ENCODE measurements around the gene NHS. TPM values are rescaled to one million over a fixed set of nuclear protein-coding genes. Genes with fewer than 3 reads are reported as not detected.

The NHS gene
- total and polyA plus RNA-seq, 2 of the 13 experiments (the other 11 are each of a cell fraction or from before 2014, with no cell fraction given) = 0.02 TPM; not detected in 1

DNA sequence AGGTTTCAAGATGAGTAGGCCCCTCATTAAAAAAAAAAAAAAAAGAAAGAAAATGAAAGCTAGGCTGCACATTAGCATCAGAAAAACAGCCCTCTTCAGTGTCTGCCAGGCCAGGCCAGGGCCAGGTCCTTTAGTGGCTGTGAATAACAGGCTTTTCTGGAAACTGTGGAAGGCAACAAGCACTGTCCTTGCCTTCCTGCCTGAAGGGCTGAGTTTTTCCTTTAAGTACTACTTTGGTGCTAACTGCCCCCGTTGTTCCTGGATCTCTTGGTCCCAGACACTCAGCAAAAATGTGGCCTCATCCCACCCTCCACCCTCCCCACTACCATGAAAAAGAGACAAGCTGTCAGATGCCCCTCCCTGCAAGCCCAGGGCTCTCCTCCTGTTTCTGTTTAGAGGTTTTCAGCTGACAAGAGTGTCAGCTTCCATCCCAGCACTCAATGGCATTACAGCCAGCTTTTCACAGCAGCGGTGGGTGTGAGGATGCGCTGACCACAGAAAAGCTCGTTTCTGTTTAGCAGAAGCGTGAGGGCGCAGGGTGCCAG is 174.2 kb downstream of the NHS start (continued):
- TF ChIP-seq, protein P1, sequence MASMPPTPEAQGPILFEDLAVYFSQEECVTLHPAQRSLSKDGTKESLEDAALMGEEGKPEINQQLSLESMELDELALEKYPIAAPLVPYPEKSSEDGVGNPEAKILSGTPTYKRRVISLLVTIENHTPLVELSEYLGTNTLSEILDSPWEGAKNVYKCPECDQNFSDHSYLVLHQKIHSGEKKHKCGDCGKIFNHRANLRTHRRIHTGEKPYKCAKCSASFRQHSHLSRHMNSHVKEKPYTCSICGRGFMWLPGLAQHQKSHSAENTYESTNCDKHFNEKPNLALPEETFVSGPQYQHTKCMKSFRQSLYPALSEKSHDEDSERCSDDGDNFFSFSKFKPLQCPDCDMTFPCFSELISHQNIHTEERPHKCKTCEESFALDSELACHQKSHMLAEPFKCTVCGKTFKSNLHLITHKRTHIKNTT (CRISPR knock-in tag; IDR thresholded peaks at IDR 0.05) = no peak
- no peak for TF ChIP-seq ZNF138 (CRISPR knock-in tag; IDR thresholded peaks at IDR 0.05; ENCODE audit: low read depth)
- no peak for TF ChIP-seq CBX1 (IDR thresholded peaks at IDR 0.05; ENCODE audit: low read depth)

DNA sequence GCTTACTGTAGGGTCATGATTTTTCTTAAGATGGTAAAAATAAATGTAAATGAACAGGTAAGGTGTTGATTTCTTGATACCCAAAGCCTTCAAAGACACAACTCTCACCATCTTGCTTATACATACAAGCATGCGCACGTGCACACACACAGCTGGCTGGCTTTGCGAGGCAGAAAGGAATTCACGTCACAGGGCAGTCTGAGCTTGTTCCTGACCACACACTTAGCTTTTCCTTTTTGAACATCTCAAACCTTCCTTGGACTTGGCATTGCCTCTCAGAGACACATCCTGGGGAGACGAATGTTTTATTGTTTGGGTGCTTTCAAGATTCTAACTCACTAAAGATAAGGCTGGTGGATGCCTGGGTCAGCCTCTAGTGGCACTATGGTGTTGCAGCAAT is 175.0 kb downstream of the NHS start:
- Histone ChIP-seq H3K27me3 (ENCODE audit: control insufficient read depth in 1 of 2, insufficient read depth in 2 of 2, low read length in 2 of 2) (no peaks in the 10 kb centered on the region), H4K20me1 (ENCODE audit: insufficient read depth, low read length) (no peaks in the 10 kb centered on the region), H3K9me3 (ENCODE audit: low read length) (no peaks in the 10 kb centered on the region), H3K9ac (ENCODE audit: insufficient read depth, low read depth, low read length) (no peak overlapping the region), H3K27ac (ENCODE audit: extremely low read length, insufficient read depth, low read length) (no peak overlapping the region), H3K4me2 (ENCODE audit: low read depth, low read length) (no peak overlapping the region), H3K4me1 (ENCODE audit: insufficient read depth, low read length) (peaks cover 3% of the 10 kb centered on the region; the same call in 1 of the 2 replicates), H2AFZ (ENCODE audit: low read length) (no peak overlapping the region), H3K4me3 (replicated peaks in 1 of 3; ENCODE audit: insufficient read depth in 1 of 3, low read depth in 2 of 3, low read length in 3 of 3) (no peak overlapping the region), H3K79me2 (ENCODE audit: insufficient read depth, low read length) (no peaks in the 10 kb centered on the region), H3K36me3 (replicated peaks in 1 of 2; ENCODE audit: control insufficient read depth in 1 of 2, insufficient read depth in 2 of 2, low read length in 2 of 2) (no peaks in the 10 kb centered on the region)
- ChIA-PET POLR2A (no interaction called here), CTCF (ENCODE audit: low intra/inter-chr PET ratio, low total read pairs) (no interaction called here)
- in situ Hi-C loops (cut with HindIII; ENCODE audit: extremely low pct_ligation_motif_present, low pct_unique_long_range_greater_than_20kb) (no loop called here), intact Hi-C loops (cut with micrococcal nuclease; ENCODE audit: unreplicated experiment) (no loop called here)
- BruUV-seq (replicated peaks) = no TSS peak
- 0% methylated on average over 1 of the region's 5 CpGs for WGBS (ENCODE audit: low lambda C conversion rate)
- no peak for ATAC-seq
- FAIRE-seq = no peak
- DNase-seq (ENCODE audit: low spot score) = no peak
- TF ChIP-seq, protein P2, sequence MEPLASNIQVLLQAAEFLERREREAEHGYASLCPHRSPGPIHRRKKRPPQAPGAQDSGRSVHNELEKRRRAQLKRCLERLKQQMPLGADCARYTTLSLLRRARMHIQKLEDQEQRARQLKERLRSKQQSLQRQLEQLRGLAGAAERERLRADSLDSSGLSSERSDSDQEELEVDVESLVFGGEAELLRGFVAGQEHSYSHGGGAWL (CRISPR knock-in tag; IDR thresholded peaks at IDR 0.05) = no peak
- TF ChIP-seq, protein P3, sequence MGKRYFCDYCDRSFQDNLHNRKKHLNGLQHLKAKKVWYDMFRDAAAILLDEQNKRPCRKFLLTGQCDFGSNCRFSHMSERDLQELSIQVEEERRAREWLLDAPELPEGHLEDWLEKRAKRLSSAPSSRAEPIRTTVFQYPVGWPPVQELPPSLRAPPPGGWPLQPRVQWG (CRISPR knock-in tag; IDR thresholded peaks at IDR 0.05; ENCODE audit: borderline replicate concordance, low read depth) = no peak
- no peak for TF ChIP-seq ZFP36L2 (CRISPR knock-in tag; IDR thresholded peaks at IDR 0.05)
- no peak for TF ChIP-seq YEATS2 (CRISPR knock-in tag; IDR thresholded peaks at IDR 0.05; ENCODE audit: borderline replicate concordance)
- TF ChIP-seq, protein P4, sequence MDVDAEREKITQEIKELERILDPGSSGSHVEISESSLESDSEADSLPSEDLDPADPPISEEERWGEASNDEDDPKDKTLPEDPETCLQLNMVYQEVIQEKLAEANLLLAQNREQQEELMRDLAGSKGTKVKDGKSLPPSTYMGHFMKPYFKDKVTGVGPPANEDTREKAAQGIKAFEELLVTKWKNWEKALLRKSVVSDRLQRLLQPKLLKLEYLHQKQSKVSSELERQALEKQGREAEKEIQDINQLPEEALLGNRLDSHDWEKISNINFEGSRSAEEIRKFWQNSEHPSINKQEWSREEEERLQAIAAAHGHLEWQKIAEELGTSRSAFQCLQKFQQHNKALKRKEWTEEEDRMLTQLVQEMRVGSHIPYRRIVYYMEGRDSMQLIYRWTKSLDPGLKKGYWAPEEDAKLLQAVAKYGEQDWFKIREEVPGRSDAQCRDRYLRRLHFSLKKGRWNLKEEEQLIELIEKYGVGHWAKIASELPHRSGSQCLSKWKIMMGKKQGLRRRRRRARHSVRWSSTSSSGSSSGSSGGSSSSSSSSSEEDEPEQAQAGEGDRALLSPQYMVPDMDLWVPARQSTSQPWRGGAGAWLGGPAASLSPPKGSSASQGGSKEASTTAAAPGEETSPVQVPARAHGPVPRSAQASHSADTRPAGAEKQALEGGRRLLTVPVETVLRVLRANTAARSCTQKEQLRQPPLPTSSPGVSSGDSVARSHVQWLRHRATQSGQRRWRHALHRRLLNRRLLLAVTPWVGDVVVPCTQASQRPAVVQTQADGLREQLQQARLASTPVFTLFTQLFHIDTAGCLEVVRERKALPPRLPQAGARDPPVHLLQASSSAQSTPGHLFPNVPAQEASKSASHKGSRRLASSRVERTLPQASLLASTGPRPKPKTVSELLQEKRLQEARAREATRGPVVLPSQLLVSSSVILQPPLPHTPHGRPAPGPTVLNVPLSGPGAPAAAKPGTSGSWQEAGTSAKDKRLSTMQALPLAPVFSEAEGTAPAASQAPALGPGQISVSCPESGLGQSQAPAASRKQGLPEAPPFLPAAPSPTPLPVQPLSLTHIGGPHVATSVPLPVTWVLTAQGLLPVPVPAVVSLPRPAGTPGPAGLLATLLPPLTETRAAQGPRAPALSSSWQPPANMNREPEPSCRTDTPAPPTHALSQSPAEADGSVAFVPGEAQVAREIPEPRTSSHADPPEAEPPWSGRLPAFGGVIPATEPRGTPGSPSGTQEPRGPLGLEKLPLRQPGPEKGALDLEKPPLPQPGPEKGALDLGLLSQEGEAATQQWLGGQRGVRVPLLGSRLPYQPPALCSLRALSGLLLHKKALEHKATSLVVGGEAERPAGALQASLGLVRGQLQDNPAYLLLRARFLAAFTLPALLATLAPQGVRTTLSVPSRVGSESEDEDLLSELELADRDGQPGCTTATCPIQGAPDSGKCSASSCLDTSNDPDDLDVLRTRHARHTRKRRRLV (CRISPR knock-in tag; IDR thresholded peaks at IDR 0.05) = no peak
- TF ChIP-seq GFI1 (CRISPR knock-in tag; IDR thresholded peaks at IDR 0.05; ENCODE audit: borderline replicate concordance) = no peak
- no peak for TF ChIP-seq ZNF24 (IDR thresholded peaks at IDR 0.05)
- TF ChIP-seq TMF1 (CRISPR knock-in tag; IDR thresholded peaks at IDR 0.05; ENCODE audit: low read depth) = no peak
- TF ChIP-seq NFYC (CRISPR knock-in tag; IDR thresholded peaks at IDR 0.05) = no peak
- TF ChIP-seq, protein P5, sequence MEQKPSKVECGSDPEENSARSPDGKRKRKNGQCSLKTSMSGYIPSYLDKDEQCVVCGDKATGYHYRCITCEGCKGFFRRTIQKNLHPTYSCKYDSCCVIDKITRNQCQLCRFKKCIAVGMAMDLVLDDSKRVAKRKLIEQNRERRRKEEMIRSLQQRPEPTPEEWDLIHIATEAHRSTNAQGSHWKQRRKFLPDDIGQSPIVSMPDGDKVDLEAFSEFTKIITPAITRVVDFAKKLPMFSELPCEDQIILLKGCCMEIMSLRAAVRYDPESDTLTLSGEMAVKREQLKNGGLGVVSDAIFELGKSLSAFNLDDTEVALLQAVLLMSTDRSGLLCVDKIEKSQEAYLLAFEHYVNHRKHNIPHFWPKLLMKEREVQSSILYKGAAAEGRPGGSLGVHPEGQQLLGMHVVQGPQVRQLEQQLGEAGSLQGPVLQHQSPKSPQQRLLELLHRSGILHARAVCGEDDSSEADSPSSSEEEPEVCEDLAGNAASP (CRISPR knock-in tag; IDR thresholded peaks at IDR 0.05; ENCODE audit: borderline replicate concordance) = no peak
- TF ChIP-seq REPIN1 (CRISPR knock-in tag; IDR thresholded peaks at IDR 0.05; ENCODE audit: borderline replicate concordance, low read depth) = no peak
- TF ChIP-seq ZNF552 (CRISPR knock-in tag; IDR thresholded peaks at IDR 0.05; ENCODE audit: borderline replicate concordance) = no peak
